ENCODE data around the gene RFX8.

DNA sequence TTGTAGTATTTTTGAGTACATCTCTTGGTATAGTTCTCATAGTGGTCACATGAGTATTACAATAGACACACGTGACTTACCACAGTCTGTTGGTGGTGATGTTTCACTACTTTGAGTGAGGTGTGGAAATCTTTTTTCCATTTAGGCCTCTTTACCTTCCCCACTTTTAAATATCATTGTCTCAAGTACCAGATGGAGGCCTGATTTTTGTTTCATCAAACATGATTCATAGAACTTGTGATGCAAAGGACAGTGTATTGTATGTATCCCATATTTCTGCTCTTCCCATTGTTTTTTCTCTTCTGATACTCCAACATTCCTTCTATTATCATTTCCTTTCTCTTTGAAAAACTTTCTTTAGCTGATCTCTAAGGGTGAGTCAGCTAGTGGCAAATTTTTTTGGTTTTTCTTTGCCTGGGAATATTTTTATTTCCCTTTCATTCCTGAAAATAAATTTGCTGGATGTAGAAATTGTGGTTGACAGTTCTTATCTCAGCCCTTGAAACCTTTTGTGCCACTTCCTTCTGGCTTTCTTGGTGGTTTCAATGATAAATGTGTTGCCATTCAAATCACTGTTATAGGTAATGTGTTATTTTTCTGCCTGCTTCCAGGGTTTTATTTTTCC, 32.8 kb downstream of the RFX8 start:
- TF ChIP-seq CTCF (conservative IDR thresholded peaks at IDR 0.05; ENCODE audit: low read depth, low read length) = no peak
- no peak for TF ChIP-seq EZH2 (IDR thresholded peaks at IDR 0.05; ENCODE audit: borderline replicate concordance, low read depth, low read length, poor library complexity, severe bottlenecking)

All from A673 (cell line).